T-helper 1 cell treated with Interleukin-12 subunit alpha and Interleukin-12 subunit beta and Interleukin-4 antibody, amounts not matched to agents 30 μg/mL and 1 μg/mL, for 36 hours (primary cell): ENCODE data around the gene CNNM2.
"Not testable (repeated sequence)": the region's sequence is repeated elsewhere in the genome, so short reads cannot be mapped to it uniquely, and the experiment has no call there.

Source experiments
- H3K27ac Mint-ChIP-seq: one replicate; pipeline ENCODE4 v1.8.0; 2021; ENCODE audit warnings: mild to moderate bottlenecking, mixed read lengths
- H3K27me3 Mint-ChIP-seq: one replicate; pipeline ENCODE4 v1.8.0; 2021; ENCODE audit warnings: low read depth, mixed read lengths
- H3K36me3 Mint-ChIP-seq: one replicate; pipeline ENCODE4 v1.8.0; 2021; ENCODE audit warnings: low read depth, mixed read lengths
- H3K4me1 Mint-ChIP-seq: one replicate; pipeline ENCODE4 v1.8.0; 2021; ENCODE audit warnings: low read depth, mixed read lengths
- H3K4me3 Mint-ChIP-seq: one replicate; pipeline ENCODE4 v1.8.0; 2021; ENCODE audit warnings: mild to moderate bottlenecking, moderate library complexity, mixed read lengths
- H3K9me3 Mint-ChIP-seq: one replicate; pipeline ENCODE4 v1.8.0; 2021; ENCODE audit warnings: mixed read lengths

Gene CNNM2

GRCh38 chr10:102916173-102916572 lies 1.9 kb upstream of the CNNM2 start:
- no peak overlapping the region for H3K27ac Mint-ChIP-seq
- H3K4me1 Mint-ChIP-seq, result peaks cover 39% of the 10 kb centered on the region
- H3K9me3 Mint-ChIP-seq, result no peaks in the 10 kb centered on the region
- H3K36me3 Mint-ChIP-seq, result peaks cover 3% of the 10 kb centered on the region
- H3K4me3 Mint-ChIP-seq, result peak overlapping the region; percentile 66
- H3K27me3 Mint-ChIP-seq, result no peaks in the 10 kb centered on the region

GRCh38 chr10:102917314-102917961 lies 656 bp upstream of the CNNM2 start:
- Mint-ChIP-seq H3K9me3 (no peaks in the 10 kb centered on the region), H3K4me3 (peak overlapping the region; percentile 94), H3K36me3 (peaks cover 4% of the 10 kb centered on the region), H3K4me1 (peaks cover 43% of the 10 kb centered on the region), H3K27ac (peak overlapping the region; percentile 91), H3K27me3 (no peaks in the 10 kb centered on the region)

GRCh38 chr10:102918817-102919245 lies 737 bp downstream of the CNNM2 start:
- Mint-ChIP-seq H3K27me3 (no peaks in the 10 kb centered on the region), H3K9me3 (no peaks in the 10 kb centered on the region), H3K27ac (no peak overlapping the region), H3K36me3 (peaks cover 4% of the 10 kb centered on the region), H3K4me1 (peaks cover 44% of the 10 kb centered on the region), H3K4me3 (peak overlapping the region; percentile 94)

- Mint-ChIP-seq H3K27ac (no peak overlapping the region), H3K4me1 (peaks cover 41% of the 10 kb centered on the region), H3K27me3 (no peaks in the 10 kb centered on the region), H3K36me3 (peaks cover 4% of the 10 kb centered on the region), H3K9me3 (no peaks in the 10 kb centered on the region), H3K4me3 (peak overlapping the region; percentile 94)
Observed at GRCh38 chr10:102919246-102919959, 1.3 kb downstream of the CNNM2 start.

- no peaks in the 10 kb centered on the region for H3K27me3 Mint-ChIP-seq
- H3K27ac Mint-ChIP-seq, result peak overlapping the region; percentile 62
- peaks cover 35% of the 10 kb centered on the region for H3K4me1 Mint-ChIP-seq
- H3K4me3 Mint-ChIP-seq, result peak overlapping the region; percentile 94
- H3K36me3 Mint-ChIP-seq, result peaks cover 4% of the 10 kb centered on the region
- no peaks in the 10 kb centered on the region for H3K9me3 Mint-ChIP-seq
Observed at GRCh38 chr10:102919992-102920739, 2.1 kb downstream of the CNNM2 start.

- Mint-ChIP-seq H3K36me3 (peaks cover 7% of the 10 kb centered on the region), H3K27ac (no peak overlapping the region), H3K27me3 (no peaks in the 10 kb centered on the region), H3K4me1 (peaks cover 32% of the 10 kb centered on the region), H3K9me3 (no peaks in the 10 kb centered on the region), H3K4me3 (no peak overlapping the region)
Observed at GRCh38 chr10:102923601-102924000, 5.5 kb downstream of the CNNM2 start.

- Mint-ChIP-seq H3K27me3 (no peaks in the 10 kb centered on the region), H3K9me3 (no peaks in the 10 kb centered on the region), H3K4me1 (peaks cover 10% of the 10 kb centered on the region), H3K27ac (no peak overlapping the region), H3K36me3 (peaks cover 3% of the 10 kb centered on the region), H3K4me3 (no peak overlapping the region)
Observed at GRCh38 chr10:102926842-102927241, 8.7 kb downstream of the CNNM2 start.

GRCh38 chr10:102927311-102928010 lies 9.4 kb downstream of the CNNM2 start:
- H3K9me3 Mint-ChIP-seq, result no peaks in the 10 kb centered on the region
- no peak overlapping the region for H3K27ac Mint-ChIP-seq
- H3K4me3 Mint-ChIP-seq, result no peak overlapping the region

GRCh38 chr10:102928442-102928841 lies 10.3 kb downstream of the CNNM2 start:
- H3K36me3 Mint-ChIP-seq, H3K4me1 Mint-ChIP-seq, H3K4me3 Mint-ChIP-seq, H3K27me3 Mint-ChIP-seq, H3K27ac Mint-ChIP-seq, H3K9me3 Mint-ChIP-seq: not testable (repeated sequence)

More at GRCh38 chr10:102927311-102928010, 9.4 kb downstream of the CNNM2 start:
- H3K36me3 Mint-ChIP-seq, result peaks cover 3% of the 10 kb centered on the region
- H3K27me3 Mint-ChIP-seq, result no peaks in the 10 kb centered on the region
- peaks cover 8% of the 10 kb centered on the region for H3K4me1 Mint-ChIP-seq

GRCh38 chr10:102930720-102931119 lies 12.6 kb downstream of the CNNM2 start:
- H3K27me3 Mint-ChIP-seq, result no peaks in the 10 kb centered on the region
- peaks cover 3% of the 10 kb centered on the region for H3K36me3 Mint-ChIP-seq
- H3K4me3 Mint-ChIP-seq, result no peak overlapping the region
- H3K27ac Mint-ChIP-seq, result no peak overlapping the region
- no peaks in the 10 kb centered on the region for H3K9me3 Mint-ChIP-seq
- peaks cover 9% of the 10 kb centered on the region for H3K4me1 Mint-ChIP-seq

GRCh38 chr10:102931643-102932042 lies 13.5 kb downstream of the CNNM2 start:
- no peaks in the 10 kb centered on the region for H3K9me3 Mint-ChIP-seq
- H3K4me3 Mint-ChIP-seq, result no peak overlapping the region
- H3K27ac Mint-ChIP-seq, result no peak overlapping the region
- no peaks in the 10 kb centered on the region for H3K27me3 Mint-ChIP-seq
- peaks cover 19% of the 10 kb centered on the region for H3K4me1 Mint-ChIP-seq
- peaks cover 3% of the 10 kb centered on the region for H3K36me3 Mint-ChIP-seq

GRCh38 chr10:102935505-102935904 lies 17.4 kb downstream of the CNNM2 start:
- Mint-ChIP-seq H3K27me3 (no peaks in the 10 kb centered on the region), H3K36me3 (no peaks in the 10 kb centered on the region), H3K4me3 (no peak overlapping the region), H3K4me1 (peaks cover 16% of the 10 kb centered on the region), H3K9me3 (no peaks in the 10 kb centered on the region), H3K27ac (no peak overlapping the region)

- Mint-ChIP-seq H3K27ac (no peak overlapping the region), H3K27me3 (no peaks in the 10 kb centered on the region), H3K9me3 (no peaks in the 10 kb centered on the region), H3K36me3 (no peaks in the 10 kb centered on the region), H3K4me3 (no peak overlapping the region), H3K4me1 (peaks cover 16% of the 10 kb centered on the region)
Observed at GRCh38 chr10:102935939-102936605, 18.0 kb downstream of the CNNM2 start.

- no peaks in the 10 kb centered on the region for H3K36me3 Mint-ChIP-seq
- H3K9me3 Mint-ChIP-seq, result no peaks in the 10 kb centered on the region
- H3K27me3 Mint-ChIP-seq, result no peaks in the 10 kb centered on the region
- H3K4me3 Mint-ChIP-seq, result no peak overlapping the region
- H3K27ac Mint-ChIP-seq, result no peak overlapping the region
- H3K4me1 Mint-ChIP-seq, result peaks cover 6% of the 10 kb centered on the region
Observed at GRCh38 chr10:102941401-102941800, 23.3 kb downstream of the CNNM2 start.
